ENCODE results near the gene NXPH3. TPM values are rescaled to one million over a fixed set of nuclear protein-coding genes. Genes with fewer than 3 reads are reported as not detected.

The NXPH3 gene
- total and polyA plus RNA-seq, 2 of the 13 experiments (the other 11 are each of a cell fraction or from before 2014, with no cell fraction given), result 0.04 to 0.58 TPM

DNA sequence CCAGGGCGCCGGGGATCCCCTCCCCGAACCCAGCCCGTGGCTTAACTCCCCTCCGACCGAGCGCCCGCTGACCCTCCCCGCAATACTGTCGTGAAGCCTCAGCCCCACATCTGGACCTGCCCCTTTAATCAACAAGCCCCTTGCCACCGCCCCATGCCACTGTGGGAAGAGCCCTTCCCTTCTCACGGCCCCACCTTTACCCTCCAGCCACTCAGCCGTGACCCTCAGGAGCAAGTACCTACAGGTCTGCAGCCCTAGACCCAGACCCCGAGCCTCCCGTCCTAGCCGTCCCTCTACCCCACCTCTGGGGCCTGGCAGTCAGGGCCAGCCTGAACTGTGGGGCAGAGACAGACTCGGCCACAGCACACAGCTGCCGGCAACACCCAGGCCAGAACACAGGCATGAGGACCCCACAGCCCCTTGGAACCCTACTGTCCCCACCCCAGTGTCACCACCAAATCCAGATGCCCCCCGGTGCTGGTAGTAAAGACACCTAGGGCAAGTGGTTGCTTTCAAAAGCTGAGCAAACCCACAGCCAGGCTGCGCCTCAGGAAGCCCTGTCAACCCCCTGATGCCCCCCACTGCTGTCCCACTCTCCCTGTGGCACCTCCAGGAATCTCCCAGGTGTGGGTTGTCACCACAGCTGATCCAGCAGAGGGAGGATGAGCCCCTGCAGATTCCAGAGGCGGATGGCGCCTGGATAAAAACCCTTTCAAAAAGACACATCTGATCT lies 1.4 kb downstream of the NXPH3 start (continued):
- TF ChIP-seq CHD4 (IDR thresholded peaks at IDR 0.05; ENCODE audit: borderline replicate concordance, low read length) (no peak), NRL (CRISPR knock-in tag; IDR thresholded peaks at IDR 0.05; ENCODE audit: borderline replicate concordance) (no peak), TMF1 (CRISPR knock-in tag; IDR thresholded peaks at IDR 0.05; ENCODE audit: low read depth) (no peak), MBNL3 (CRISPR knock-in tag; conservative IDR thresholded peaks at IDR 0.05) (no peak), ELF4 (CRISPR knock-in tag; IDR thresholded peaks at IDR 0.05; ENCODE audit: borderline replicate concordance) (no peak), TARDBP (CRISPR knock-in tag; IDR thresholded peaks at IDR 0.05) (no peak), KDM4B (CRISPR knock-in tag; IDR thresholded peaks at IDR 0.05) (no peak), ZNF260 (CRISPR knock-in tag; IDR thresholded peaks at IDR 0.05; ENCODE audit: borderline replicate concordance, low read depth) (no peak), ZIK1 (CRISPR knock-in tag; IDR thresholded peaks at IDR 0.05; ENCODE audit: borderline replicate concordance, low read depth) (0 out of 2 replicates have a peak, but pooled peaks have one; percentile 41), ZNF546 (CRISPR knock-in tag; conservative IDR thresholded peaks at IDR 0.05) (no peak), RARA (CRISPR knock-in tag; IDR thresholded peaks at IDR 0.05) (no peak), SUZ12 (IDR thresholded peaks at IDR 0.05; ENCODE audit: low read depth, low read length) (no peak), ZNF567 (CRISPR knock-in tag; IDR thresholded peaks at IDR 0.05; ENCODE audit: borderline replicate concordance) (0 out of 2 replicates have a peak, but pooled peaks have one; percentile 37)
- TF ChIP-seq, protein P1, sequence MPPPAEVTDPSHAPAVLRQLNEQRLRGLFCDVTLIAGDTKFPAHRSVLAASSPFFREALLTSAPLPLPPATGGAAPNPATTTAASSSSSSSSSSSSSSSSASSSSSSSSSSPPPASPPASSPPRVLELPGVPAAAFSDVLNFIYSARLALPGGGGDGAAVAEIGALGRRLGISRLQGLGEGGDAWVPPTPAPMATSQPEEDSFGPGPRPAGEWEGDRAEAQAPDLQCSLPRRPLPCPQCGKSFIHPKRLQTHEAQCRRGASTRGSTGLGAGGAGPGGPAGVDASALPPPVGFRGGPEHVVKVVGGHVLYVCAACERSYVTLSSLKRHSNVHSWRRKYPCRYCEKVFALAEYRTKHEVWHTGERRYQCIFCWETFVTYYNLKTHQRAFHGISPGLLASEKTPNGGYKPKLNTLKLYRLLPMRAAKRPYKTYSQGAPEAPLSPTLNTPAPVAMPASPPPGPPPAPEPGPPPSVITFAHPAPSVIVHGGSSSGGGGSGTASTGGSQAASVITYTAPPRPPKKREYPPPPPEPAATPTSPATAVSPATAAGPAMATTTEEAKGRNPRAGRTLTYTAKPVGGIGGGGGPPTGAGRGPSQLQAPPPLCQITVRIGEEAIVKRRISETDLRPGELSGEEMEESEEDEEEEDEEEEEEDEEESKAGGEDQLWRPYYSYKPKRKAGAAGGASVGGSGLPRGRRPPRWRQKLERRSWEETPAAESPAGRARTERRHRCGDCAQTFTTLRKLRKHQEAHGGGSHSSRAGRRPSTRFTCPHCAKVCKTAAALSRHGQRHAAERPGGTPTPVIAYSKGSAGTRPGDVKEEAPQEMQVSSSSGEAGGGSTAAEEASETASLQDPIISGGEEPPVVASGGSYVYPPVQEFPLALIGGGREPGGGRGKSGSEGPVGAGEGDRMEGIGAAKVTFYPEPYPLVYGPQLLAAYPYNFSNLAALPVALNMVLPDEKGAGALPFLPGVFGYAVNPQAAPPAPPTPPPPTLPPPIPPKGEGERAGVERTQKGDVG (CRISPR knock-in tag; IDR thresholded peaks at IDR 0.05; ENCODE audit: borderline replicate concordance), result no peak
- TF ChIP-seq, protein P2, sequence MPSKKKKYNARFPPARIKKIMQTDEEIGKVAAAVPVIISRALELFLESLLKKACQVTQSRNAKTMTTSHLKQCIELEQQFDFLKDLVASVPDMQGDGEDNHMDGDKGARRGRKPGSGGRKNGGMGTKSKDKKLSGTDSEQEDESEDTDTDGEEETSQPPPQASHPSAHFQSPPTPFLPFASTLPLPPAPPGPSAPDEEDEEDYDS (CRISPR knock-in tag; IDR thresholded peaks at IDR 0.05), result no peak
- TF ChIP-seq, protein P3, sequence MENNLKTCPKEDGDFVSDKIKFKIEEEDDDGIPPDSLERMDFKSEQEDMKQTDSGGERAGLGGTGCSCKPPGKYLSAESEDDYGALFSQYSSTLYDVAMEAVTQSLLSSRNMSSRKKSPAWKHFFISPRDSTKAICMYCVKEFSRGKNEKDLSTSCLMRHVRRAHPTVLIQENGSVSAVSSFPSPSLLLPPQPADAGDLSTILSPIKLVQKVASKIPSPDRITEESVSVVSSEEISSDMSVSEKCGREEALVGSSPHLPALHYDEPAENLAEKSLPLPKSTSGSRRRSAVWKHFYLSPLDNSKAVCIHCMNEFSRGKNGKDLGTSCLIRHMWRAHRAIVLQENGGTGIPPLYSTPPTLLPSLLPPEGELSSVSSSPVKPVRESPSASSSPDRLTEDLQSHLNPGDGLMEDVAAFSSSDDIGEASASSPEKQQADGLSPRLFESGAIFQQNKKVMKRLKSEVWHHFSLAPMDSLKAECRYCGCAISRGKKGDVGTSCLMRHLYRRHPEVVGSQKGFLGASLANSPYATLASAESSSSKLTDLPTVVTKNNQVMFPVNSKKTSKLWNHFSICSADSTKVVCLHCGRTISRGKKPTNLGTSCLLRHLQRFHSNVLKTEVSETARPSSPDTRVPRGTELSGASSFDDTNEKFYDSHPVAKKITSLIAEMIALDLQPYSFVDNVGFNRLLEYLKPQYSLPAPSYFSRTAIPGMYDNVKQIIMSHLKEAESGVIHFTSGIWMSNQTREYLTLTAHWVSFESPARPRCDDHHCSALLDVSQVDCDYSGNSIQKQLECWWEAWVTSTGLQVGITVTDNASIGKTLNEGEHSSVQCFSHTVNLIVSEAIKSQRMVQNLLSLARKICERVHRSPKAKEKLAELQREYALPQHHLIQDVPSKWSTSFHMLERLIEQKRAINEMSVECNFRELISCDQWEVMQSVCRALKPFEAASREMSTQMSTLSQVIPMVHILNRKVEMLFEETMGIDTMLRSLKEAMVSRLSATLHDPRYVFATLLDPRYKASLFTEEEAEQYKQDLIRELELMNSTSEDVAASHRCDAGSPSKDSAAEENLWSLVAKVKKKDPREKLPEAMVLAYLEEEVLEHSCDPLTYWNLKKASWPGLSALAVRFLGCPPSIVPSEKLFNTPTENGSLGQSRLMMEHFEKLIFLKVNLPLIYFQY (CRISPR knock-in tag; IDR thresholded peaks at IDR 0.05; ENCODE audit: borderline replicate concordance), result no peak
- TF ChIP-seq, protein P4, sequence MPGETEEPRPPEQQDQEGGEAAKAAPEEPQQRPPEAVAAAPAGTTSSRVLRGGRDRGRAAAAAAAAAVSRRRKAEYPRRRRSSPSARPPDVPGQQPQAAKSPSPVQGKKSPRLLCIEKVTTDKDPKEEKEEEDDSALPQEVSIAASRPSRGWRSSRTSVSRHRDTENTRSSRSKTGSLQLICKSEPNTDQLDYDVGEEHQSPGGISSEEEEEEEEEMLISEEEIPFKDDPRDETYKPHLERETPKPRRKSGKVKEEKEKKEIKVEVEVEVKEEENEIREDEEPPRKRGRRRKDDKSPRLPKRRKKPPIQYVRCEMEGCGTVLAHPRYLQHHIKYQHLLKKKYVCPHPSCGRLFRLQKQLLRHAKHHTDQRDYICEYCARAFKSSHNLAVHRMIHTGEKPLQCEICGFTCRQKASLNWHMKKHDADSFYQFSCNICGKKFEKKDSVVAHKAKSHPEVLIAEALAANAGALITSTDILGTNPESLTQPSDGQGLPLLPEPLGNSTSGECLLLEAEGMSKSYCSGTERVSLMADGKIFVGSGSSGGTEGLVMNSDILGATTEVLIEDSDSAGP (CRISPR knock-in tag; IDR thresholded peaks at IDR 0.05; ENCODE audit: borderline replicate concordance), result peak; percentile 85; the same call in 1 of the 2 replicates

All from HepG2 (cell line).